Body of pancreas (tissue), 4 donors: Measurements from ENCODE around the gene SEMA4D.

Experiments used
- CTCF ChIP-seq, 7 experiments: fragments of 450-650 bp in 4 of 7; fragments of 200-600 bp in 3 of 7; sonication (generic) in 3 of 7; IDR thresholded peaks; one replicate each; pipeline ENCODE4 v1.5.1; 2016 to 2019; ENCODE audit warnings: antibody characterized with exemption in 7 of 7
- POLR2A ChIP-seq, 3 donors: fragments of 450-650 bp; IDR thresholded peaks; one replicate each; pipeline ENCODE4 v1.6.1; 2016; ENCODE audit warnings: antibody characterized with exemption in 3 of 3, mild to moderate bottlenecking in 2 of 3

- no peak for TF ChIP-seq CTCF (IDR thresholded peaks at IDR 0.05)
- no peak for TF ChIP-seq POLR2A (IDR thresholded peaks at IDR 0.05)
Observed at GRCh38 chr9:89498852-89499480, 1.1 kb upstream of the SEMA4D start.
